Neural cell (in vitro differentiated cells): ENCODE data around the gene CATSPERD. TPM values are rescaled to one million over a fixed set of nuclear protein-coding genes. Genes with fewer than 3 reads are reported as not detected.

Experiments
- H2AFZ ChIP-seq: fragments of 200-600, 300-800 bp; sonication (generic), shearing (Covaris generic); 2 replicates; pipeline ENCODE4 v1.6.0; 2014; ENCODE audit warnings: low read depth, mild to moderate bottlenecking, antibody characterized with exemption, low read length, moderate library complexity
- H3F3A ChIP-seq: fragments of 200-600 bp; shearing (Covaris generic); 2 replicates; pipeline ENCODE4 v1.6.1; 2016; ENCODE audit warnings: mild to moderate bottlenecking, moderate library complexity, mixed read lengths, antibody characterized with exemption, low read length; ENCODE audit not compliant: insufficient read depth, poor library complexity, severe bottlenecking
- H3K27ac ChIP-seq: fragments of 200-600, 300-800 bp; sonication (generic), shearing (Covaris generic); 2 replicates; pipeline ENCODE4 v1.5.1; 2014; ENCODE audit warnings: mild to moderate bottlenecking, low read length, moderate library complexity
- H3K27me3 ChIP-seq: fragments of 300-800, 200-600 bp; sonication (generic), shearing (Covaris generic); 2 replicates; pipeline ENCODE4 v1.6.0; 2014; ENCODE audit warnings: mild to moderate bottlenecking, low read depth, low read length, moderate library complexity; ENCODE audit not compliant: insufficient read depth
- H3K36me3 ChIP-seq: fragments of 300-800, 200-600 bp; sonication (generic), shearing (Covaris generic); 2 replicates; pipeline ENCODE4 v1.5.1; 2014; ENCODE audit warnings: mild to moderate bottlenecking, antibody characterized with exemption, low read length, moderate library complexity; ENCODE audit not compliant: insufficient read depth
- H3K4me2 ChIP-seq: fragments of 300-800, 200-600 bp; sonication (generic), shearing (Covaris generic); 2 replicates; pipeline ENCODE4 v1.6.0; 2014; ENCODE audit warnings: mild to moderate bottlenecking, low read length
- H3K4me3 ChIP-seq: fragments of 300-800, 200-600 bp; sonication (generic), shearing (Covaris generic); 2 replicates; pipeline ENCODE4 v1.5.1; 2014; ENCODE audit warnings: mild to moderate bottlenecking, low read length, moderate library complexity
- H3K79me2 ChIP-seq: fragments of 200-600 bp; shearing (Covaris generic); replicated peaks from 2 replicates; pipeline ENCODE4 v1.6.0; 2014; ENCODE audit warnings: mild to moderate bottlenecking, low read length, moderate library complexity; ENCODE audit not compliant: insufficient read depth
- H3K9ac ChIP-seq: fragments of 300-800, 200-600 bp; sonication (generic), shearing (Covaris generic); 2 replicates; pipeline ENCODE4 v1.6.1; 2016; ENCODE audit warnings: mild to moderate bottlenecking, low read length, mixed read lengths
- H3K9me2 ChIP-seq: fragments of 200-600 bp; shearing (Covaris generic); 2 replicates; pipeline ENCODE4 v1.6.1; 2016; ENCODE audit warnings: mild to moderate bottlenecking, low read length, mixed read lengths; ENCODE audit not compliant: insufficient read depth
- H3K9me3 ChIP-seq: fragments of 200-600, 300-800 bp; sonication (generic), shearing (Covaris generic); 2 replicates; pipeline ENCODE4 v1.6.1; 2016; ENCODE audit warnings: mild to moderate bottlenecking, mixed run types, low read length, moderate library complexity, mixed read lengths
- H4K20me1 ChIP-seq: fragments of 200-600 bp; shearing (Covaris generic); 2 replicates; pipeline ENCODE4 v1.6.1; 2016; ENCODE audit warnings: mild to moderate bottlenecking, mixed run types; ENCODE audit not compliant: insufficient read depth
- EP300 ChIP-seq: fragments of 450-650 bp; conservative IDR thresholded peaks from 2 replicates; pipeline ENCODE4 v1.6.1; 2014; ENCODE audit warnings: antibody characterized with exemption, mild to moderate bottlenecking, moderate library complexity; ENCODE audit not compliant: poor library complexity, severe bottlenecking
- EZH2 ChIP-seq: fragments of 200-600, 300-800 bp; shearing (Covaris generic), sonication (generic); IDR thresholded peaks from 2 replicates; pipeline ENCODE4 v1.6.1; 2014; ENCODE audit warnings: antibody characterized with exemption, low read length, borderline replicate concordance, mild to moderate bottlenecking; ENCODE audit not compliant: insufficient read depth, poor library complexity, severe bottlenecking
- MXI1 ChIP-seq: fragments of 450-650 bp; conservative IDR thresholded peaks from 2 replicates; pipeline ENCODE4 v1.6.1; 2014; ENCODE audit warnings: antibody characterized with exemption, mild to moderate bottlenecking; ENCODE audit not compliant: poor library complexity, severe bottlenecking
- POLR2AphosphoS5 ChIP-seq: IDR thresholded peaks from 2 replicates; pipeline ENCODE4 v1.6.1; 2012
- RAD21 ChIP-seq: fragments of 450-650 bp; conservative IDR thresholded peaks from 2 replicates; pipeline ENCODE4 v1.6.1; 2014; ENCODE audit warnings: antibody characterized with exemption, mild to moderate bottlenecking, moderate library complexity
- SMC3 ChIP-seq: fragments of 450-650 bp; conservative IDR thresholded peaks from 2 replicates; pipeline ENCODE4 v1.6.1; 2014; ENCODE audit warnings: antibody characterized with exemption, mild to moderate bottlenecking, moderate library complexity; ENCODE audit not compliant: poor library complexity
- TAF1 ChIP-seq: IDR thresholded peaks from 2 replicates; pipeline ENCODE4 v1.6.1; 2012; ENCODE audit warnings: low read depth
- polyA plus RNA-seq: library from polyadenylated mRNA; depleted of rRNA; stranded (reverse); fragments of >200 nt; gene quantifications from 2 replicates; pipeline ENCODE4 v1.2.3, GENCODE V29; 2014
- TF ChIP-seq, protein P1 (sequence below): fragments of 450-650 bp; IDR thresholded peaks from 2 replicates; pipeline ENCODE4 v1.5.1; 2014; ENCODE audit warnings: antibody characterized with exemption, mild to moderate bottlenecking, moderate library complexity; ENCODE audit not compliant: poor library complexity, severe bottlenecking
- TF ChIP-seq, protein P2 (sequence below): IDR thresholded peaks from 2 replicates; pipeline ENCODE4 v1.6.1; 2012; ENCODE audit warnings: borderline replicate concordance

Gene CATSPERD
- polyA plus RNA-seq, 1 donor from 2014 or later, result not detected

GRCh38 chr19:5818594-5818993 lies 98.2 kb downstream of the CATSPERD start:
- Histone ChIP-seq H3K79me2 (no peaks in the 10 kb centered on the region), H3K4me3 (no peak overlapping the region), H3K27ac (no peak overlapping the region), H3K9ac (no peak overlapping the region), H3K4me2 (no peak overlapping the region), H3K9me2 (no peaks in the 10 kb centered on the region), H3K36me3 (no peaks in the 10 kb centered on the region), H3K9me3 (no peaks in the 10 kb centered on the region), H2AFZ (no peak overlapping the region), H4K20me1 (no peaks in the 10 kb centered on the region), H3F3A (no peaks in the 10 kb centered on the region), H3K27me3 (no peaks in the 10 kb centered on the region)
- TF ChIP-seq, protein P1, sequence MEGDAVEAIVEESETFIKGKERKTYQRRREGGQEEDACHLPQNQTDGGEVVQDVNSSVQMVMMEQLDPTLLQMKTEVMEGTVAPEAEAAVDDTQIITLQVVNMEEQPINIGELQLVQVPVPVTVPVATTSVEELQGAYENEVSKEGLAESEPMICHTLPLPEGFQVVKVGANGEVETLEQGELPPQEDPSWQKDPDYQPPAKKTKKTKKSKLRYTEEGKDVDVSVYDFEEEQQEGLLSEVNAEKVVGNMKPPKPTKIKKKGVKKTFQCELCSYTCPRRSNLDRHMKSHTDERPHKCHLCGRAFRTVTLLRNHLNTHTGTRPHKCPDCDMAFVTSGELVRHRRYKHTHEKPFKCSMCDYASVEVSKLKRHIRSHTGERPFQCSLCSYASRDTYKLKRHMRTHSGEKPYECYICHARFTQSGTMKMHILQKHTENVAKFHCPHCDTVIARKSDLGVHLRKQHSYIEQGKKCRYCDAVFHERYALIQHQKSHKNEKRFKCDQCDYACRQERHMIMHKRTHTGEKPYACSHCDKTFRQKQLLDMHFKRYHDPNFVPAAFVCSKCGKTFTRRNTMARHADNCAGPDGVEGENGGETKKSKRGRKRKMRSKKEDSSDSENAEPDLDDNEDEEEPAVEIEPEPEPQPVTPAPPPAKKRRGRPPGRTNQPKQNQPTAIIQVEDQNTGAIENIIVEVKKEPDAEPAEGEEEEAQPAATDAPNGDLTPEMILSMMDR, result no peak
- TF ChIP-seq SMC3 (no peak), EZH2 (no peak), EP300 (no peak), RAD21 (no peak), POLR2AphosphoS5 (no peak), MXI1 (no peak), TAF1 (no peak)
- TF ChIP-seq, protein P2, sequence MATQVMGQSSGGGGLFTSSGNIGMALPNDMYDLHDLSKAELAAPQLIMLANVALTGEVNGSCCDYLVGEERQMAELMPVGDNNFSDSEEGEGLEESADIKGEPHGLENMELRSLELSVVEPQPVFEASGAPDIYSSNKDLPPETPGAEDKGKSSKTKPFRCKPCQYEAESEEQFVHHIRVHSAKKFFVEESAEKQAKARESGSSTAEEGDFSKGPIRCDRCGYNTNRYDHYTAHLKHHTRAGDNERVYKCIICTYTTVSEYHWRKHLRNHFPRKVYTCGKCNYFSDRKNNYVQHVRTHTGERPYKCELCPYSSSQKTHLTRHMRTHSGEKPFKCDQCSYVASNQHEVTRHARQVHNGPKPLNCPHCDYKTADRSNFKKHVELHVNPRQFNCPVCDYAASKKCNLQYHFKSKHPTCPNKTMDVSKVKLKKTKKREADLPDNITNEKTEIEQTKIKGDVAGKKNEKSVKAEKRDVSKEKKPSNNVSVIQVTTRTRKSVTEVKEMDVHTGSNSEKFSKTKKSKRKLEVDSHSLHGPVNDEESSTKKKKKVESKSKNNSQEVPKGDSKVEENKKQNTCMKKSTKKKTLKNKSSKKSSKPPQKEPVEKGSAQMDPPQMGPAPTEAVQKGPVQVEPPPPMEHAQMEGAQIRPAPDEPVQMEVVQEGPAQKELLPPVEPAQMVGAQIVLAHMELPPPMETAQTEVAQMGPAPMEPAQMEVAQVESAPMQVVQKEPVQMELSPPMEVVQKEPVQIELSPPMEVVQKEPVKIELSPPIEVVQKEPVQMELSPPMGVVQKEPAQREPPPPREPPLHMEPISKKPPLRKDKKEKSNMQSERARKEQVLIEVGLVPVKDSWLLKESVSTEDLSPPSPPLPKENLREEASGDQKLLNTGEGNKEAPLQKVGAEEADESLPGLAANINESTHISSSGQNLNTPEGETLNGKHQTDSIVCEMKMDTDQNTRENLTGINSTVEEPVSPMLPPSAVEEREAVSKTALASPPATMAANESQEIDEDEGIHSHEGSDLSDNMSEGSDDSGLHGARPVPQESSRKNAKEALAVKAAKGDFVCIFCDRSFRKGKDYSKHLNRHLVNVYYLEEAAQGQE, result no peak

DNA sequence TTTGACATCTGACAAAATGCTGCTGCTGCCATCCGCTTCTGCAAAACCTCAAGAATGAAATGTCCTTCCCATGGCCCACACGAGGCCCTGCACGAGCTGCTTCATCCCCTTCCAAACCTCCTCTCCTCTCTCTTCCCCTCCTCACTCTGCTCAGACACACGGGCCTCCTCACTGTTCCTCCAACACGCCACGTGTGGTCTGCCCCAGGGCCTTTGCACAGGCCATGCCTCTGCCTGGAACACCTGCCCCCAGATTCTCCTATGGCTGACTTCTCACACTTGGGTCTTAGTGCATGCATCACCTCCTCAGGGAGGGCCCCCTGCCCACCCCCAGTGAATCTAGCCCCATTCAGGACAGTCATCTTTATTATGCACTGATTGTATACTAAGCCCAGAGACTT lies 100.3 kb downstream of the CATSPERD start:
- Histone ChIP-seq H4K20me1 (no peaks in the 10 kb centered on the region), H3K9me2 (no peaks in the 10 kb centered on the region), H3K79me2 (no peaks in the 10 kb centered on the region), H3F3A (no peaks in the 10 kb centered on the region), H3K9me3 (no peaks in the 10 kb centered on the region), H3K4me3 (no peak overlapping the region), H2AFZ (no peak overlapping the region), H3K27me3 (no peaks in the 10 kb centered on the region), H3K27ac (no peak overlapping the region), H3K4me2 (no peak overlapping the region), H3K9ac (no peak overlapping the region), H3K36me3 (no peaks in the 10 kb centered on the region)
- TF ChIP-seq EP300 (no peak), MXI1 (no peak), TAF1 (no peak), EZH2 (no peak), RAD21 (no peak), SMC3 (no peak), POLR2AphosphoS5 (no peak)
- TF ChIP-seq, protein P2, result no peak
- TF ChIP-seq, protein P1, result no peak
